HEK293 (cell line): ENCODE results near the gene SLC6A1.

ENCODE experiments used
- CTCF ChIA-PET: fragments of 350-600 bp; formaldehyde crosslinking; extraction: SDS; loops from one replicate; lab custom pipeline; 2021; ENCODE audit warnings: antibody characterized with exemption; lab: Yijun Ruan, JAX
- POLR2A ChIA-PET: fragments of 300-600 bp; formaldehyde crosslinking; extraction: SDS; loops from one replicate; lab custom pipeline; 2020; ENCODE audit warnings: antibody characterized with exemption, inconsistent platforms; lab: Yijun Ruan, JAX
- H3K27ac ChIP-seq: fragments of 200-500 bp; sonication (Bioruptor generic); 2 replicates; pipeline ENCODE4 v1.5.1; 2014; ENCODE audit warnings: low read depth, low read length, control low read depth, inconsistent platforms; ENCODE audit errors: extremely low read depth
- H3K36me3 ChIP-seq, 2 experiments: fragments of 200-500 bp in 1 of 2; sonication (Bioruptor generic) in 1 of 2; 1 replicate in 1 of 2; 2 replicates in 1 of 2; pipeline ENCODE4 v1.5.1; 2014 to 2017; ENCODE audit warnings: inconsistent platforms in 2 of 2, low read length in 2 of 2; ENCODE audit not compliant: control insufficient read depth in 2 of 2, insufficient read depth in 1 of 2
- H3K4me1 ChIP-seq: fragments of 200-500 bp; sonication (Bioruptor generic); 2 replicates; pipeline ENCODE4 v1.5.1; 2014; ENCODE audit warnings: mild to moderate bottlenecking, low read length, inconsistent platforms; ENCODE audit not compliant: control insufficient read depth, insufficient read depth
- H3K4me3 ChIP-seq: 2 replicates; pipeline ENCODE4 v1.5.1; 2011; ENCODE audit warnings: low read depth, mild to moderate bottlenecking, control low read depth, low read length, moderate library complexity
- H3K9me3 ChIP-seq: fragments of 200-500 bp; sonication (Bioruptor generic); 2 replicates; pipeline ENCODE4 v1.5.1; 2014; ENCODE audit warnings: low read depth, low read length, inconsistent platforms; ENCODE audit not compliant: control insufficient read depth, insufficient read depth
- HOXA7 ChIP-seq: sonication (generic); formaldehyde crosslinking; IDR thresholded peaks from 2 replicates; pipeline ENCODE4 v1.8.1; 2022; ENCODE audit warnings: missing genetic modification reagents, borderline replicate concordance
- OVOL3 ChIP-seq: fragments of 450-650 bp; formaldehyde crosslinking; IDR thresholded peaks from 2 replicates; pipeline ENCODE4 v1.5.1; 2016; ENCODE audit warnings: missing biosample characterization, missing genetic modification characterization
- SP7 ChIP-seq: fragments of 450-650 bp; formaldehyde crosslinking; IDR thresholded peaks from 2 replicates; pipeline ENCODE4 v1.5.1; 2016; ENCODE audit warnings: missing biosample characterization, missing genetic modification characterization
- ZBTB1 ChIP-seq: fragments of 450-650 bp; formaldehyde crosslinking; IDR thresholded peaks from 2 replicates; pipeline ENCODE4 v1.5.1; 2016; ENCODE audit warnings: missing biosample characterization, missing genetic modification characterization
- ZBTB21 ChIP-seq: fragments of 450-650 bp; formaldehyde crosslinking; IDR thresholded peaks from 2 replicates; pipeline ENCODE4 v1.5.1; 2017; ENCODE audit warnings: missing biosample characterization, missing genetic modification characterization
- ZBTB48 ChIP-seq: fragments of 450-650 bp; formaldehyde crosslinking; IDR thresholded peaks from 2 replicates; pipeline ENCODE4 v1.5.1; 2016; ENCODE audit warnings: missing biosample characterization, missing genetic modification characterization
- ZNF132 ChIP-seq: fragments of 450-650 bp; formaldehyde crosslinking; IDR thresholded peaks from 2 replicates; pipeline ENCODE4 v1.5.1; 2017; ENCODE audit warnings: missing biosample characterization, missing genetic modification characterization, borderline replicate concordance
- ZNF146 ChIP-seq: fragments of 450-650 bp; formaldehyde crosslinking; IDR thresholded peaks from 2 replicates; pipeline ENCODE4 v1.5.1; 2016; ENCODE audit warnings: missing biosample characterization, missing genetic modification characterization
- ZNF223 ChIP-seq: fragments of 450-650 bp; formaldehyde crosslinking; IDR thresholded peaks from 2 replicates; pipeline ENCODE4 v1.5.1; 2016; ENCODE audit warnings: missing biosample characterization, missing genetic modification characterization
- ZNF248 ChIP-seq: fragments of 450-650 bp; formaldehyde crosslinking; IDR thresholded peaks from 2 replicates; pipeline ENCODE4 v1.5.1; 2017; ENCODE audit warnings: missing biosample characterization, missing genetic modification characterization
- ZNF266 ChIP-seq: fragments of 450-650 bp; formaldehyde crosslinking; IDR thresholded peaks from 2 replicates; pipeline ENCODE4 v1.5.1; 2016; ENCODE audit warnings: missing biosample characterization, missing genetic modification characterization, low read depth
- ZNF335 ChIP-seq: fragments of 450-650 bp; formaldehyde crosslinking; conservative IDR thresholded peaks from 2 replicates; pipeline ENCODE4 v1.5.1; 2016; ENCODE audit warnings: missing biosample characterization, missing genetic modification characterization
- ZNF449 ChIP-seq: fragments of 450-650 bp; formaldehyde crosslinking; IDR thresholded peaks from 2 replicates; pipeline ENCODE4 v1.5.1; 2017; ENCODE audit warnings: missing biosample characterization, mild to moderate bottlenecking, missing genetic modification characterization, moderate library complexity
- ZNF501 ChIP-seq: fragments of 450-650 bp; formaldehyde crosslinking; IDR thresholded peaks from 2 replicates; pipeline ENCODE4 v1.5.1; 2016; ENCODE audit warnings: missing biosample characterization, missing genetic modification characterization
- ZNF660 ChIP-seq: fragments of 450-650 bp; IDR thresholded peaks from 2 replicates; pipeline ENCODE4 v1.5.1; 2018; ENCODE audit warnings: missing biosample characterization, mild to moderate bottlenecking, missing genetic modification characterization
- ZNF677 ChIP-seq: fragments of 450-650 bp; IDR thresholded peaks from 2 replicates; pipeline ENCODE4 v1.5.0; 2018; ENCODE audit warnings: missing biosample characterization, mild to moderate bottlenecking, missing genetic modification characterization, moderate library complexity
- ZSCAN18 ChIP-seq: fragments of 450-650 bp; formaldehyde crosslinking; IDR thresholded peaks from 2 replicates; pipeline ENCODE4 v1.5.1; 2016; ENCODE audit warnings: missing biosample characterization, missing genetic modification characterization
- TF ChIP-seq, protein P1 (sequence below): fragments of 450-650 bp; formaldehyde crosslinking; conservative IDR thresholded peaks from 2 replicates; pipeline ENCODE4 v1.5.1; 2016; ENCODE audit warnings: low read depth, missing biosample characterization, missing genetic modification characterization
- TF ChIP-seq, protein P2 (sequence below): fragments of 450-650 bp; formaldehyde crosslinking; IDR thresholded peaks from 2 replicates; pipeline ENCODE4 v1.5.1; 2017; ENCODE audit warnings: missing biosample characterization, missing genetic modification characterization
- TF ChIP-seq, protein P3 (sequence below): fragments of 450-650 bp; formaldehyde crosslinking; IDR thresholded peaks from 2 replicates; pipeline ENCODE4 v1.5.1; 2016; ENCODE audit warnings: missing biosample characterization, missing genetic modification characterization

SLC6A1 gene

GRCh38 chr3:11084098-11084497, 91.5 kb downstream of the SLC6A1 start:
- ChIA-PET POLR2A (interaction anchor here (1.0 kb wide), 1 partner anchor 12 kb away, joined by 5 read pairs; no protein-coding TSS in a partner anchor), CTCF (no interaction called here)
- TF ChIP-seq ZNF223 (tag by site-specific recombination) (no peak), ZNF660 (tag by site-specific recombination) (0 out of 2 replicates have a peak, but pooled peaks have one; percentile 28), ZNF449 (tag by site-specific recombination) (no peak), SP7 (no peak)
- Histone ChIP-seq H3K27ac (no peak overlapping the region), H3K9me3 (no peaks in the 10 kb centered on the region), H3K4me1 (no peaks in the 10 kb centered on the region), H3K36me3 (no peaks in the 10 kb centered on the region), H3K4me3 (no peak overlapping the region)

DNA sequence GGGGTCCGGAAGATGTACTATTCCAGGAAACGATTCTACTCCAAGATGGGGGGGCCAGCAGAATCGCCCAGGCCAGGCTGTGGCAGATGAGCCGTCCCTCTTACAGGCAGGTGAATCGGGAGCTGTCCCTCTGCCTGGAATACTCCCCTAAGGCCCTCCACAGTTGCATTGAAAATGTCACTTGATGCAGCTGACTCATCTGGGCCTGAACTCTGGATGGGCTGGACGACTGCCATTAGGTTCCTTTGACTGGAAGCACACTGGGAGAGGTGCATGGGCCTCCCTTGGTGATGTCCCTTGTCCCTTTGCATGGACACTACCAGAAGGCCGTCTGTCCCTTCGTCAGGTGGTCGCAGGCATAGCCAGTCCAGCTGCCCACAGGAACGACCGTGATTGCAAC, 92.1 kb downstream of the SLC6A1 start:
- no peak overlapping the region for H3K27ac ChIP-seq
- TF ChIP-seq ZNF335 (tag by site-specific recombination) (no peak), ZNF677 (tag by site-specific recombination) (no peak), ZNF132 (tag by site-specific recombination) (no peak), ZSCAN18 (tag by site-specific recombination) (no peak), ZBTB1 (tag by site-specific recombination) (no peak), ZBTB21 (tag by site-specific recombination) (no peak), ZNF248 (tag by site-specific recombination) (no peak), ZNF266 (tag by site-specific recombination) (no peak), ZNF501 (tag by site-specific recombination) (no peak), OVOL3 (tag by site-specific recombination) (no peak), HOXA7 (CRISPR knock-in tag) (no peak), ZBTB48 (tag by site-specific recombination) (no peak), ZNF146 (no peak)
- TF ChIP-seq, protein P1, sequence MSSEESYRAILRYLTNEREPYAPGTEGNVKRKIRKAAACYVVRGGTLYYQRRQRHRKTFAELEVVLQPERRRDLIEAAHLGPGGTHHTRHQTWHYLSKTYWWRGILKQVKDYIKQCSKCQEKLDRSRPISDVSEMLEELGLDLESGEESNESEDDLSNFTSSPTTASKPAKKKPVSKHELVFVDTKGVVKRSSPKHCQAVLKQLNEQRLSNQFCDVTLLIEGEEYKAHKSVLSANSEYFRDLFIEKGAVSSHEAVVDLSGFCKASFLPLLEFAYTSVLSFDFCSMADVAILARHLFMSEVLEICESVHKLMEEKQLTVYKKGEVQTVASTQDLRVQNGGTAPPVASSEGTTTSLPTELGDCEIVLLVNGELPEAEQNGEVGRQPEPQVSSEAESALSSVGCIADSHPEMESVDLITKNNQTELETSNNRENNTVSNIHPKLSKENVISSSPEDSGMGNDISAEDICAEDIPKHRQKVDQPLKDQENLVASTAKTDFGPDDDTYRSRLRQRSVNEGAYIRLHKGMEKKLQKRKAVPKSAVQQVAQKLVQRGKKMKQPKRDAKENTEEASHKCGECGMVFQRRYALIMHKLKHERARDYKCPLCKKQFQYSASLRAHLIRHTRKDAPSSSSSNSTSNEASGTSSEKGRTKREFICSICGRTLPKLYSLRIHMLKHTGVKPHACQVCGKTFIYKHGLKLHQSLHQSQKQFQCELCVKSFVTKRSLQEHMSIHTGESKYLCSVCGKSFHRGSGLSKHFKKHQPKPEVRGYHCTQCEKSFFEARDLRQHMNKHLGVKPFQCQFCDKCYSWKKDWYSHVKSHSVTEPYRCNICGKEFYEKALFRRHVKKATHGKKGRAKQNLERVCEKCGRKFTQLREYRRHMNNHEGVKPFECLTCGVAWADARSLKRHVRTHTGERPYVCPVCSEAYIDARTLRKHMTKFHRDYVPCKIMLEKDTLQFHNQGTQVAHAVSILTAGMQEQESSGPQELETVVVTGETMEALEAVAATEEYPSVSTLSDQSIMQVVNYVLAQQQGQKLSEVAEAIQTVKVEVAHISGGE (tag by site-specific recombination), result no peak
- TF ChIP-seq, protein P2, sequence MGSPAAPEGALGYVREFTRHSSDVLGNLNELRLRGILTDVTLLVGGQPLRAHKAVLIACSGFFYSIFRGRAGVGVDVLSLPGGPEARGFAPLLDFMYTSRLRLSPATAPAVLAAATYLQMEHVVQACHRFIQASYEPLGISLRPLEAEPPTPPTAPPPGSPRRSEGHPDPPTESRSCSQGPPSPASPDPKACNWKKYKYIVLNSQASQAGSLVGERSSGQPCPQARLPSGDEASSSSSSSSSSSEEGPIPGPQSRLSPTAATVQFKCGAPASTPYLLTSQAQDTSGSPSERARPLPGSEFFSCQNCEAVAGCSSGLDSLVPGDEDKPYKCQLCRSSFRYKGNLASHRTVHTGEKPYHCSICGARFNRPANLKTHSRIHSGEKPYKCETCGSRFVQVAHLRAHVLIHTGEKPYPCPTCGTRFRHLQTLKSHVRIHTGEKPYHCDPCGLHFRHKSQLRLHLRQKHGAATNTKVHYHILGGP (tag by site-specific recombination), result no peak
- TF ChIP-seq, protein P3, sequence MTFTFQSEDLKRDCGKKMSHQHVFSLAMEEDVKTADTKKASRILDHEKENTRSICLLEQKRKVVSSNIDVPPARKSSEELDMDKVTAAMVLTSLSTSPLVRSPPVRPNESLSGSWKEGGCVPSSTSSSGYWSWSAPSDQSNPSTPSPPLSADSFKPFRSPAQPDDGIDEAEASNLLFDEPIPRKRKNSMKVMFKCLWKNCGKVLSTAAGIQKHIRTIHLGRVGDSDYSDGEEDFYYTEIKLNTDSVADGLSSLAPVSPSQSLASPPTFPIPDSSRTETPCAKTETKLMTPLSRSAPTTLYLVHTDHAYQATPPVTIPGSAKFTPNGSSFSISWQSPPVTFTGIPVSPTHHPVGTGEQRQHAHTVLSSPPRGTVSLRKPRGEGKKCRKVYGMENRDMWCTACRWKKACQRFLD (tag by site-specific recombination), result no peak
- TF ChIP-seq, all 188 proteins: peak for 0
- H3K4me3 ChIP-seq, result no peak overlapping the region
- H3K9me3 ChIP-seq, result no peaks in the 10 kb centered on the region
- ChIA-PET POLR2A (interaction anchor here (1.0 kb wide), 1 partner anchor 11 kb away, joined by 5 read pairs; no protein-coding TSS in a partner anchor), CTCF (interaction anchor here (1.2 kb wide), 1 partner anchor 25 kb away, joined by 4 read pairs; no protein-coding TSS in a partner anchor)
- H3K36me3 ChIP-seq, result no peaks in the 10 kb centered on the region
- H3K4me1 ChIP-seq, result no peaks in the 10 kb centered on the region
